ENCODE results near the gene CTSZ. TPM values are rescaled to one million over a fixed set of nuclear protein-coding genes. Genes with fewer than 3 reads are reported as not detected.

The CTSZ gene
- total RNA-seq, 2 donors from 2014 or later, result 93.6 to 130 TPM

GRCh38 chr20:59007665-59008511 is 834 bp upstream of the CTSZ start:
- H3K4me1 ChIP-seq (replicated peaks), result peaks cover 7% of the 10 kb centered on the region

DNA sequence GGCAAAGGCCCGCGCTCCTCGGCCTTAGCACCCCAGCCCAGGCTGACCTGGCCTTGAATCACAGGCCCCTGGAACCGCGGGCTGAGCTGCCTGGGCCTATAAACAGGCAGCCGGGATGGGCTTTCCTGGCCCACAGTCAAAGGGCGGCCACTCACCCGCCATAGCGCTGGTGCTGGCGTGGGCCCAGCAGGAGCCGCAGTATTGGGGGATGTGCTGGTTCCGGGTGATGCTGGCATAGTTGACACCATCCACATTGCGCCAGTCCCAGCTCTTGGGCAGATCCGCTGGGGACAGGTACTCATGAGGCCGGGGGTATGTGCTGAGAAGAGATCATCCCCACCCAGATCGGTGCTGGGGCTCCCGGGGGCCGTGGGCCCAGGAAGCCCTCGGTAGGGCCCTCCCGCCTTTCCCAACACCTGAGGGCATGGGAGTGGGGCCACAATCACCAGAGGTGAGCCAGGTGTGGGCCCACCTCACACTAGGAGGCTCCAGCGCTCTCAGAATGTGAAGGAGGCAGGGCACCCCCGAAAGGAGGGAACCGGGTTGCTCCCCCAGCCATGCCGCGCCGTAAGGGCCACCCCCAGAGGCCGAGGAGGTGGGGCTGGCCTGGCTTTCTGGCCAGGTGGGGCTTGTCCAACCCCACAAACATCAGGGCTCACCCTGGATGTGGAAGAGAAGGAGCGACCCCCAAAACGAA is 739 bp downstream of the CTSZ start:
- H3K4me3 ChIP-seq, result peak overlapping the region; percentile 66 to 68
- no peaks in the 10 kb centered on the region for H3K27me3 ChIP-seq (replicated peaks; ENCODE audit: insufficient read depth)
- TF ChIP-seq POLR2A (IDR thresholded peaks at IDR 0.05) (no peak), POLR2AphosphoS5 (IDR thresholded peaks at IDR 0.05) (no peak)
- TF ChIP-seq, protein P1, sequence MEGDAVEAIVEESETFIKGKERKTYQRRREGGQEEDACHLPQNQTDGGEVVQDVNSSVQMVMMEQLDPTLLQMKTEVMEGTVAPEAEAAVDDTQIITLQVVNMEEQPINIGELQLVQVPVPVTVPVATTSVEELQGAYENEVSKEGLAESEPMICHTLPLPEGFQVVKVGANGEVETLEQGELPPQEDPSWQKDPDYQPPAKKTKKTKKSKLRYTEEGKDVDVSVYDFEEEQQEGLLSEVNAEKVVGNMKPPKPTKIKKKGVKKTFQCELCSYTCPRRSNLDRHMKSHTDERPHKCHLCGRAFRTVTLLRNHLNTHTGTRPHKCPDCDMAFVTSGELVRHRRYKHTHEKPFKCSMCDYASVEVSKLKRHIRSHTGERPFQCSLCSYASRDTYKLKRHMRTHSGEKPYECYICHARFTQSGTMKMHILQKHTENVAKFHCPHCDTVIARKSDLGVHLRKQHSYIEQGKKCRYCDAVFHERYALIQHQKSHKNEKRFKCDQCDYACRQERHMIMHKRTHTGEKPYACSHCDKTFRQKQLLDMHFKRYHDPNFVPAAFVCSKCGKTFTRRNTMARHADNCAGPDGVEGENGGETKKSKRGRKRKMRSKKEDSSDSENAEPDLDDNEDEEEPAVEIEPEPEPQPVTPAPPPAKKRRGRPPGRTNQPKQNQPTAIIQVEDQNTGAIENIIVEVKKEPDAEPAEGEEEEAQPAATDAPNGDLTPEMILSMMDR (IDR thresholded peaks at IDR 0.05), result no peak
- intact Hi-C loops (cut with DNase I), result no loop called here
- no peaks in the 10 kb centered on the region for H3K9me3 ChIP-seq
- 17% methylated on average over 26 of the region's 29 CpGs for WGBS
- peaks cover 0 to 6% of the 10 kb centered on the region in 2 donors for H3K36me3 ChIP-seq
- no peak for DNase-seq (ENCODE audit: low spot score)
- H3K4me1 ChIP-seq (replicated peaks), result peaks cover 7% of the 10 kb centered on the region
- H3K27ac ChIP-seq, result peak overlapping the region; percentile 72 to 76

More at GRCh38 chr20:59007665-59008511, 834 bp upstream of the CTSZ start:
- Histone ChIP-seq H3K36me3 (no peaks in the 10 kb centered on the region), H3K4me3 (peak overlapping the region; percentile 66 to 68), H3K27me3 (replicated peaks; ENCODE audit: insufficient read depth) (no peaks in the 10 kb centered on the region), H3K9me3 (no peaks in the 10 kb centered on the region), H3K27ac (peak overlapping the region; percentile 72 to 76)
- no peak for TF ChIP-seq POLR2A (IDR thresholded peaks at IDR 0.05)
- TF ChIP-seq, protein P1 (IDR thresholded peaks at IDR 0.05), result no peak
- TF ChIP-seq POLR2AphosphoS5 (IDR thresholded peaks at IDR 0.05), result no peak
- WGBS, result 84% methylated on average over 24 of the region's 24 CpGs
- DNase-seq (ENCODE audit: low spot score), result no peak
- intact Hi-C loops (cut with DNase I), result no loop called here

DNA sequence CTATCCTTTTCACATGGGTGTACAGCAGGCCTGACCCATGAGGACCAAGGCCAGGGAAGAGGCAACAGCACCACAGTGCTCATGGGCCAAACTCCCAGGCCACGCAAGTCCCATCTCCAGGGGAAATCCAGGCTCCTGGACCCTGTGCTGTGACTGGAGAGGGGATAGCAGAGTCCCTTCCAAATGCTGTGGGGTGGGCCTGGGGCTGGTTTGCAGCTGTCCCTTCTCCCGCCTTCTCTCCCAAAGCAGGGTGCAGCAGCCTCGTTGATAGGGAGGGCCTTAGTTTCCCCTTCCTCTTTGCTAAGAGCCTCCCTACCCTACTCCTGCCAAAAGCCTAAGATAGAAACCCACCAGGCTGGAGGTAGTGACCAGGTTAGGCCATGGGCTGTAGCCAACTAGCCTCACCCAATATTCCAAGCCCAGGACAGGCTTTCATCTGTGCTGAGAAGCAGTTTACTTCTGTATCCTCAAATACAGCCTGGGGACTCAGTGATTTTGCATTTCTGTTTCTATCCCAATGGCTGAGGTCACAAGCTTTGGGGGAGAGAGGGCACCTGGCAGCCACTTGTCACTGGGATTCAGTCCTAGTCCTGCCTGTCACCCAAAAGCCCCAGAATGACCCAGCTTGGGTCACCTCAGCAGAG is 1.4 kb downstream of the CTSZ start:
- H3K27ac ChIP-seq, result peak overlapping the region; percentile 72 to 76
- H3K9me3 ChIP-seq, result no peaks in the 10 kb centered on the region
- intact Hi-C loops (cut with DNase I), result no loop called here
- no peak for DNase-seq (ENCODE audit: low spot score)
- H3K4me1 ChIP-seq (replicated peaks), result peaks cover 7% of the 10 kb centered on the region
- TF ChIP-seq, protein P1 (IDR thresholded peaks at IDR 0.05), result no peak
- TF ChIP-seq POLR2AphosphoS5 (IDR thresholded peaks at IDR 0.05), result no peak
- no peak for TF ChIP-seq POLR2A (IDR thresholded peaks at IDR 0.05)
- H3K4me3 ChIP-seq, result peak overlapping the region; percentile 66 to 68
- H3K36me3 ChIP-seq, result peaks cover 0 to 8% of the 10 kb centered on the region in 2 donors
- H3K27me3 ChIP-seq (replicated peaks; ENCODE audit: insufficient read depth), result no peaks in the 10 kb centered on the region
- 77% methylated on average over 3 of the region's 3 CpGs for WGBS

- Histone ChIP-seq H3K4me3 (no peak overlapping the region), H3K4me1 (replicated peaks) (peaks cover 7% of the 10 kb centered on the region), H3K27ac (no peak overlapping the region), H3K9me3 (no peaks in the 10 kb centered on the region), H3K36me3 (peaks cover 0 to 8% of the 10 kb centered on the region in 2 donors), H3K27me3 (replicated peaks; ENCODE audit: insufficient read depth) (no peaks in the 10 kb centered on the region)
- intact Hi-C loops (cut with DNase I), result no loop called here
- TF ChIP-seq POLR2A (IDR thresholded peaks at IDR 0.05) (no peak), POLR2AphosphoS5 (IDR thresholded peaks at IDR 0.05) (no peak)
- TF ChIP-seq, protein P1 (IDR thresholded peaks at IDR 0.05), result no peak
- WGBS, result 58% methylated on average over 17 of the region's 17 CpGs
- no peak for DNase-seq (ENCODE audit: low spot score)
These were observed 2.1 kb downstream of the CTSZ start for GRCh38 chr20:59004763-59005522.
